Cardiac muscle cell (in vitro differentiated cells and primary cell): ENCODE measurements around the gene NENF. TPM values are rescaled to one million over a fixed set of nuclear protein-coding genes. Genes with fewer than 3 reads are reported as not detected.

ENCODE experiments used
- DNase-seq, 2 donors: peaks; one replicate each; pipeline versions ENCODE4 v3.0.0 to v3.0.0-alpha.2; 2010 to 2017; ENCODE audit warnings: low read depth in 1 of 2, low spot score in 1 of 2
- H3K27ac ChIP-seq: fragments of 200-600 bp; sonication (generic); 2 replicates; pipeline ENCODE4 v1.5.1; 2016
- H3K27me3 ChIP-seq: fragments of 200-600 bp; sonication (generic); 2 replicates; pipeline ENCODE4 v1.6.0; 2016; ENCODE audit warnings: control low read depth
- H3K36me3 ChIP-seq: fragments of 200-600 bp; sonication (generic); 2 replicates; pipeline ENCODE4 v1.5.1; 2016; ENCODE audit warnings: control low read depth
- H3K4me1 ChIP-seq: fragments of 200-600 bp; sonication (generic); 2 replicates; pipeline ENCODE4 v1.8.1; 2017; ENCODE audit warnings: low read depth, mild to moderate bottlenecking, mixed run types
- H3K4me3 ChIP-seq: fragments of 200-600 bp; sonication (generic); 2 replicates; pipeline ENCODE4 v1.5.1; 2016; ENCODE audit warnings: mild to moderate bottlenecking
- H3K9me3 ChIP-seq: fragments of 200-600 bp; sonication (generic); 2 replicates; pipeline ENCODE4 v1.5.1; 2017; ENCODE audit warnings: low read depth, mild to moderate bottlenecking, control low read depth
- CTCF ChIP-seq: IDR thresholded peaks from 2 replicates; pipeline ENCODE4 v1.5.1; 2012; ENCODE audit warnings: low read depth, mild to moderate bottlenecking, low read length
- polyA plus RNA-seq: library from polyadenylated mRNA; unstranded; fragments of >200 nt; fragmentation: Nextera tagmentation; extraction: Ambion mirVana; gene quantifications from 2 replicates; pipeline ENCODE4 v1.2.1, GENCODE V29; 2016
- total RNA-seq: library from RNA; depleted of rRNA; stranded (reverse); fragments of >200 nt; gene quantifications from 2 replicates; pipeline ENCODE4 v1.2.3, GENCODE V29; 2016

Gene NENF
- total and polyA plus RNA-seq, 2 experiments from 2014 or later, result 23.7 to 34.6 TPM

- Histone ChIP-seq H3K9me3 (no peaks in the 10 kb centered on the region), H3K4me1 (peaks cover 18% of the 10 kb centered on the region), H3K4me3 (no peak overlapping the region), H3K27me3 (no peaks in the 10 kb centered on the region), H3K36me3 (no peaks in the 10 kb centered on the region), H3K27ac (no peak overlapping the region)
- DNase-seq, result no peak
- no peak for TF ChIP-seq CTCF
These were observed 56.7 kb downstream of the NENF start for GRCh38 chr1:212489284-212489859.

GRCh38 chr1:212490276-212490675, 57.6 kb downstream of the NENF start:
- no peak overlapping the region for H3K27ac ChIP-seq
- no peaks in the 10 kb centered on the region for H3K27me3 ChIP-seq
- no peaks in the 10 kb centered on the region for H3K36me3 ChIP-seq
- no peak for TF ChIP-seq CTCF
- no peak for DNase-seq
- H3K4me3 ChIP-seq, result no peak overlapping the region
- no peaks in the 10 kb centered on the region for H3K9me3 ChIP-seq
- peaks cover 12% of the 10 kb centered on the region for H3K4me1 ChIP-seq

GRCh38 chr1:212491454-212491853, 58.7 kb downstream of the NENF start:
- H3K4me3 ChIP-seq, result no peak overlapping the region
- no peaks in the 10 kb centered on the region for H3K36me3 ChIP-seq
- no peak overlapping the region for H3K27ac ChIP-seq
- peaks cover under 1% of the 10 kb centered on the region for H3K4me1 ChIP-seq
- no peaks in the 10 kb centered on the region for H3K27me3 ChIP-seq
- H3K9me3 ChIP-seq, result no peaks in the 10 kb centered on the region
- no peak for DNase-seq
- no peak for TF ChIP-seq CTCF

Other genes starting within 250 kb of the NENF start
- 51.7 and 70.4 TPM in 2 replicates for gene PPP2R5A, start 147.5 kb upstream of the NENF start, total RNA-seq
- gene PPP2R5A, start 147.5 kb upstream of the NENF start, polyA plus RNA-seq, result 65.0 and 67.4 TPM in 2 replicates
- 5.8 and 8.5 TPM in 2 replicates for gene PACC1, start 18.0 kb upstream of the NENF start, total RNA-seq
- 9.5 and 9.6 TPM in 2 replicates for gene PACC1, start 18.0 kb upstream of the NENF start, polyA plus RNA-seq
- 5.4 and 14.2 TPM in 2 replicates for gene ATF3, start 175.8 kb downstream of the NENF start, total RNA-seq
- 8.2 and 9.9 TPM in 2 replicates for gene ATF3, start 175.8 kb downstream of the NENF start, polyA plus RNA-seq